ENCODE results near the gene XPR1.

XPR1 gene

DNA sequence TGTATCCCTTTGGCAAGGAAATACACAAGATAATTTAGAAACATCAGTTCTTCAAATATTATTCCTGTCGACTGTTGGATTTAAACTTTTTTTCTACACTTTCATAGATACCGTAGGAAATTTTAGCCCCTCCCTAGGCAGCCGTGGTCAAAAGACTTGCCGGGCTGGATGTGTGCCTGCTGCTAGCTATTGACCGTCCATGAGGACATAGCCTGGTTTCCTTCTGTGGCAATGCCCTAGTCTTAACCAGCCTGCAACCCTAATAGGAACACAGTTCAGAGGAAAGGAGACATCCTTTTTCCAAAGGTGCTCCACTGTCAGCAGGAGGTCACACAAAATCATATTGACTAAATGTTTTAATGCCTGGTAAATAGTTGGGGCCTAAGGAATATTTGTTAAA lies 260.4 kb downstream of the XPR1 start:
- no peak for DNase-seq (ENCODE audit: low read depth)

DNA sequence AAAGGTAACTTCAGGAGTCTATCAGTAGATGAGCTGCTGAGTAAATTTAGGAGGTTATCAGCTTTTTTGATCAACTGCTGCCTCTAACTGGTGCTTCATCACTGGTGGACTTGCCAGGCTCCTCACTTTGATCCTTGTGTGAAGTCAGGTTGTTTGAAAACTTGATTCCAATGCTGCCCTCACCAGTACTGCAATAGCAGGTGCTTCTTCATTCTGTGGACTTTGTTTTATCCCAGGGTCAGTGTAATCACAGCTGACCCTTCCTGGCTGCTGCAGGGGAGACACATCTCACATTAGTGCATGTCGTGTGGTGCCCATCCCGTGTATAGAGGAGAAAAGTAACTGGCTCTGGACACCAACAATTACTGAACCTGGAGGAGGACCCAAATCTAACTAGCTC lies 260.9 kb downstream of the XPR1 start:
- no peak for DNase-seq (ENCODE audit: low read depth)

DNA sequence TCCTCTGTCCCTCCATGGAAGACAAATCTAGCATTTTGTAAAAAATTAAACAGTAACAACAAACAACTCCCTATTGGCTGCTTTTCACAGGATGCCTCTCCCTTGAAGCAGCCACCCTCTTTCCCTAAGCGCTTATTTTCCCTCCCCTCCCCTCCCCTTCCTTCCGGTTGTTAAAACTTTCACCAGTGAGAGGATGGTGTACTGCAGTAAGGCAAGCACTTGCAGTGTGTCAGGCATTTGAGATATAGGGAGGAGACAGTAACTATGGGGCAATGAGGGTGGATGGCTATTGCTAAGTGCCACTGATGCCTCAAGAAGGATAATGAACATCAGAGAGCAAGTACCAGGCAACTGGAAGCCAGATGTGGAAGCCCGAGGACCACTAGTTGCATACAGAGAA lies 261.8 kb downstream of the XPR1 start:
- DNase-seq (ENCODE audit: low read depth) = no peak

DNA sequence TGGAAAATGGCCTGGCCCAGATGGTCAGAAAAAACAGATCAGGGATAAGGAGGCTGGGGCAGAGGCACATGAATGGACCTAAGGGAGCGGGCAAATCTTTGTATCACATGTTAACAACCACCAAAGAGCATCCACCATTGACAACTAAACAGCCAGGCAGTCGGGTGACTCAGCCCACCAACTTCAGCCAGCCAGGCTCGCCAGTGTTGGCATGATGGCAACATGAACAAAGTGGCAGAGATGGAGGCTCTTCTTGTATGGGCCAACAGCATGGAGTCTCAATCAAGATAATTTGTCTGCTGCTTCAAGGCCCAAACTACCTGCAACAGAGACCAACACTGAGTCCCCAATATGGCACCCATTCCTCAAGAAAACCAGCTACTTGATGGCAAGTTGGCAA lies 264.3 kb downstream of the XPR1 start:
- no peak for DNase-seq (ENCODE audit: low read depth)

DNA sequence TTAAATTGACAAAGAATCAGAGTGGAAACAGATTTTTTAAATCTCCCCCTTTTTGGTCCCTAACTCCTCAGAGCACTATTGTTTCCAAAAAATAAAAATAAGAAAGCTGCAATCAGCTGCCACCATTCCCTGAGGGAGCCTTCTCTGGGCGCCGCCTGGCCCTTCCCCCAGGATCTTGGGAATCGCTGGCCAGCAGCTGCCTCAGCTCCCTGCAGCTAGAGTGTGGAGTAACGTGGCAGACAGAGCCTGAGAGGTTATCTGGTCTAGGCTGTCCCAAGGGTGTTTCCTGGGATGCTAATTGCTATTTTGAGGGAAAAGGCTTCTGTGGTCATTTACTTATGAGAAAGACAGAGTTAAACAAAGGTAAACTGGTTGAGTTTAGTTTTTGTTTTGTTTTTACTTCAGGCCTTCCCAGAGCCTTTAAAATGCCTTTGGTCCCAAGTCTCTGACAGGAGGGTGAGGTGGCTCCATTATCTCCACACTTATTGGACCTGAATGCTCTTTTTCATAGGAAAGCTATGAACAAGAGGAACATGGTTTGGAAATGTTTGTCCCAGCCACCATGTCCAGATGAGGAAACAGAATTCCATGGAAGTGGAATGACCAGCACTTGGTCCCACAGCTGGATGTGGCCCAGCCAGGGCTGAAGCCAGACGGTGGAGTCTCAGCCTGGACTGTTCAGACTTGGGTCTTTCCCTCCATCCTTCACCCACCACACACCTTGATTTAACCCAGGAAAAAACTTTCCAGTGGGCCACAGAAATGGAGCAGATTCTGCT lies 266.8 kb downstream of the XPR1 start:
- DNase-seq (ENCODE audit: low read depth) = no peak

DNA sequence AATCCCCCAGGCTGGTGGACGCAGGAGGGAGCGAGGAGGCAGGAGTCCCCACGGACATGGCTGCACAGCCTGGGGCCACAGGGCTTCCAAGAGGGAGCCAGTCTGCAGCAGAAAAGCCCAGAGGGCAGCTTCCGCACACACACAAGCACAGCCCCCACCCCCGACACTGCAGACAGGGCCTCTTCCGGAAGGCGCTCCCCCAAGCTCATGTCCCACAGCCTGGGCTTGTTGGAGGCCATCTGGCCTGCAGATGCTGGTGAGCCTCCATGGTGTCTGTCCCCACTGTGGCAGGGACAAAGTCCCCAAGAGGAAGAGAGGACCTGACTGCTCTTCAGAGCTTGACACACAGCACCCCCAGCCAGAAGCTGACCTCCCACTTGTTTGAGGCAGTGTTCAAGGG lies 267.4 kb downstream of the XPR1 start:
- no peak for DNase-seq (ENCODE audit: low read depth)

DNA sequence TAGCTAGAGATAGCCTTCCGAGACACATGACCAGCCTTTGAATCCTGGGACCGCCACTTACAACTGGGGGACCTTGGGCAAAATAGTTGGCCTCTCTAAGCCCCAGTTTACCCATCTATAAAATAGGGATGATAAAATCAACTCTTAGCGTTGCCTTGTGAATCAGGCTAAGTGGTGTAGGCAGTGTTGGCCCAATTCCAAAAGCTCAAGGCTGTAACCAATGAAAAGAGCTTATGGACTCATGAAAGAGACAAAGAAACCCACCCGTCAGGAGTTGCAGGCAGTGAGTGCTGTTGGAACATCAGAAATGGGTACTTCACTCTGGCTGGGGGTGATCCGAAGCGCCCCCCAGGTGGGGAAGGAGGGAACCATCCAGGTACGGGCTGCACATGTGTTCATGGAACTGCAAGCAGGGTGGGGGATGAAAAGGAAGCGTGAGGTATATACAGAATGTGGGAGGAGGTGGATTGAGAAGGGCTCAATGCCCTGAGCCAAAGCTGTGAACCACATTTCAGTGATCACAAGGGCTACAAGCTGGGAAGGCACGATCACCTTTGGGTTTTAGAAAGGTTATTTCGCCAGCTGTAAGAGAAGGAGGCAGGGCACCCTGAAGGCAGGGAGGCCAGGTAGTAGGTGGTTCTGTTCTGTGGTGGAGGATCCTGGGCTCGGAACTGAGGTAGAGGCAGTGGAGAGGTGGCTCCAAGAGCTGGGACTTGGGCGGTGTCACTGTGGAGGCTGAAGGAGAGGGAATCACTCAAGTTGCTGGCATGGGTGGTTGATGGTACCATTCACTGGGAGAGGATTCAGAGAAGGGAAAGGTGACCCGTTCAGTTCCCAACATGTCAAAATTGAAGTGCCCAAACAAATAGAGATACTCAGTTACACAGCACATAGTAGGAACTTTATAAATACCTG lies 269.5 kb downstream of the XPR1 start:
- DNase-seq (ENCODE audit: low read depth) = no peak

DNA sequence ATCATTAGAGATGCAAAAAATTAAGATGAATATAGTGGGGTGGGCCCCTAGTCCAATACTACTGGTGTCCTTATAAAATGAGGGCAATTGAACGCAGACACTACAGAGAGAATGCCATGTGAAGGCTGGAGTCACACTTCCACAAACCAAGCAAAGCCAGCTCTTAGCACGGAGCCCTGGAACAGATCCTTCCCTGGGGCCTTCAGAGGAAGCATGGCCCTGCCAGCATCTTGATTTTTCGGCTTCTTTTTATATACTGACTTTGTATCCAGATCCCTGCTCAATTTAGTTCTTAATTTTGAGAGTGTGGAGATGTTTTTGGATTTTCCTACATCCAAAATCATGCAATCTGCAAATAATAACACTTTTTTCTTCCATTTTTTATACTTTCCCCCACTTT lies 270.7 kb downstream of the XPR1 start:
- DNase-seq (ENCODE audit: low read depth) = no peak

DNA sequence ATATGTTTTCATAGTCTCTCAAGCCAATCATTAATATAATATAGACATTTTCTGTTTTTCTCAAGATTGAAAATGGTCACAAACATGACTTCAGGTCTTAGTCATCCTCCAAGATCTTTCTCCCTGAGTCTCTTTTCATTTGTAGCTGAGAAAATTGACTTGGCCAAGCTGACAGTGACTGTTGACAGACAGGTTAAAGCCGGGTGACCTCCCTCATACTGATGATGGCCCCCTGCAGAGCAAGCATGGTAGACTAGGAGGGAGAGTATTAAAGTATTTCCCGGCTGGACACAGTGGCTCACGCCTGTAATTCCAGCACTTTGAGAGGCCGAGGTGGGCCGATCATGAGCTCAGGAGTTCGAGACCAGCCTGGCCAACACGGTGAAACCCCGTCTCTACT lies 274.1 kb downstream of the XPR1 start:
- DNase-seq (ENCODE audit: low read depth) = no peak

DNA sequence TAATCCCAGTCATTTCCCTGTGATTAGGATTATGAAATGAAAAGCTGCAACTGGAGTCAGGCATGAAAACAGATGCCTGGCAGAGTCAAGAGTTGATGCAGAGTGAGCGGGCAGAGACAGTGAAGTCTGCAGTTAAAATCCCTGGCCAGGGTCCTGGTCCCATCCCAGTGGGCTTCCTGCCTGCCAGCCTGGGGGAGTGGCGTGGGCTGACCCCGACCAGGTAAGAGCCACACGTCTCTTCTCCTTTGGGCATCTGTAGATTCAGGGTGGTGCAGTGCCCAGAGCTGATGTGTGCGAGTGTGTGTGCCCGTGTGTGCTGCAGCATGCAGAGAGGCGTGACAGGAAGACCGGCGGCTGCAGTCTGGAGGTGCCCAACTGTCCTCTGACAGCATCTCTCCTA lies 274.7 kb downstream of the XPR1 start:
- no peak for DNase-seq (ENCODE audit: low read depth)

DNA sequence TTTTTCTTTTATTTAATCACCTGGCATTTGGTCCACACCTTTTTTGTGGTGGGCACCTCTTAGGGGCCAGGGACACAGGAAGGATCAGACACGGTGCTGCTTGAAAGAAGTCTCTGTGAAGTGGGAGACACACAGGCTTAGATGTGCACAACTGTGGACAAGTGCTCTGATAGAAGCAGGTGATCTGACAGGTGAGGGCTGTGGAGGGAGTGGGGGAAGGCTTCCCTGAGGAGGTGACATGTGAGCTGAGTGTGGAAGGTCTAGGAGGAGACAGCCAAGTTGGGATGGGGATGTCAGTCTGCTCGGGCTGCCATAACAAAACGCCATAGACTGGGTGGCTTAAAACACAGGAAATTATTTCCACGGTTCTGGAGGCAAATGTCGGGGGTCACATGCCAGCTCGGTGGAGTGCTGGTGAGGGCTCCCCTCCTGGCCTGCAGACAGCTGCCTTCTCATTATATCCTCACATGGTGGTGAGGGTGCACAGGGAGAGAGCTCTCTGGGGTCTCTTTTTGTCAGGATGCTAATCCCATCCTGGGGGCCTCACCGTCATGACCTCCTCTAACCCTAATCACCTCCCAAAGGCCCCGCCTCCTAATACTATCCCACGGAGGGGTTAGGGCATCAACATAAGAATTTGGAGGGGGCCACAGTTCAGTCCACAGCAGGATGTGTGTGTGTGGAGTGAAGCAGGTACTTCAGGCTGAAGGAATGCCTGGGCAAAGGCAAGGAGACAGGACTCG lies 275.7 kb downstream of the XPR1 start:
- DNase-seq (ENCODE audit: low read depth) = no peak

DNA sequence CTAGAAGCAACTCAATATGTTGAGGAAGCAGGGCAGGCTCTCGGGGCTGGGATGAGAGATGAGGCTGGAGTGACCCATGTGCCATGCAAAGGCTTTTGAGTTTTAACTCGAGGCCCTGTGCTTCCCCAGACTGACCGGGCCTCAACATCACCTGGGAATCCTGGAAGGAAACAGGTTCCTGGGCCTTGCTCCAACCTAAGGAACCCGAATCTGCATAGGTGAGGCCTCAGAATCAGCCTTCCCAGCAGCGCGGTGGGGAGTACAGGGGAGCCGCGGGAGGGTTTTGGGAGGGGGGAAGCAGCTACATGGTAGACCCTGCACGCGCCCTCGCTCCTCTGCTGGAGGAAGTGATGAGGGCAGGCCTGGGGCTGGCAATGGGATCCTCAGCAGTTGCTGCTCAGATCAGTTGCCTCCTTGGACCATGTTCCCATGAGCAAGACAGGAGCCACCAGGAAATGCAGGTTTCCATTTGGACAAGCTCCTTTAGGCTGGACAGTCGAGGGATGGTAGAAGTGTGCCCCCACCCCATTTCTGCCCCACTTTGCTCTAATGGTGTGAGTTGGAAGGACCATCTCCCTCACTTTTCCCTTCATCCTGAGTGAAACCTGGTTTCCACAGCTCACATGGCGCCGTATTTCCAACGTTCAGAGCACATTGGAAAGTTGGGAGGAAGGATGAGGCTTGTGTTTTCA lies 276.4 kb downstream of the XPR1 start:
- DNase-seq (ENCODE audit: low read depth) = no peak

DNA sequence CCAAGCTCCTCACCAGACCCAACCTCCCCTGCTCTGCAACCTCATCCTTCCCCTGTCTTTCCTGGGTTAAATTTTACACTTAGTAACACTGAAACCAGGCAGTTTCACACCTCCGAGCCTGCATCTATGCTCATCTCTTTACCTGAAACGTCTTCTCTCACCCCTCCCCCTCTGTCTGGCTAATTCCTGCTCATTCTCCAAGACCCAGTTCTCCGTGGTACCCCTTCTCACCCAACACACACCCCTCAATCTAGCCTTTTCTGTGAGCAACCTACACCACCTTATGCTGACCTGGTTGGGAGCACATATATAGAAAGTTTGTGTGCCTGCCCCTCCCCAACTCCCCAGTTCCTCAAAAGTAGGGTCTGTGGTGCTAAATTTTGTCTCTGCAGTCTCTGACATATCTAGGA lies 277.2 kb downstream of the XPR1 start:
- DNase-seq (ENCODE audit: low read depth) = no peak

DNA sequence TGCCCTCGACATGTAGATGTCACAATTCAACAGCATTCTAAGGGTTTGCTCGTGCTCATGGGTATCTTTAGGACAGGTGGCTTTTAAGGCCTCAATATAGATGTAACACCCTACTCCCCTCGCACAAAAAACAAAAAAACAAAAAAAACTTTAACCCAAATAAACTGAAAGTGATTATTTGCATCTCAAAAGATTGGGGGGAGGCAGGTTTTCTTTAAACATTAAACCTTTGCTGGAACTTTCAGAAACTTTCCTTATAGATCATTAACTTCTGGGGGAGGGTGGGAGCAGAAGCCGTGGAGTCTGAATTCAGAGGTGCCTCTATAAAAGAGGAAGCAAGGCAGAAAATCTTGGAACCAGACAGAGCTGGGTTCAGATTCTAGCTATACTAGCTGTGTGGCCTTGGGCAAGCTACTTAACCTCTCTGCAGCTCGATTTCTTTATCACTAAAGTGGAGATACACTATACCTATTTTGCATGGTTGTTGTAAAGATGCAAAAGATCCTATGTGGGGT lies 277.7 kb downstream of the XPR1 start:
- DNase-seq (ENCODE audit: low read depth) = no peak

DNA sequence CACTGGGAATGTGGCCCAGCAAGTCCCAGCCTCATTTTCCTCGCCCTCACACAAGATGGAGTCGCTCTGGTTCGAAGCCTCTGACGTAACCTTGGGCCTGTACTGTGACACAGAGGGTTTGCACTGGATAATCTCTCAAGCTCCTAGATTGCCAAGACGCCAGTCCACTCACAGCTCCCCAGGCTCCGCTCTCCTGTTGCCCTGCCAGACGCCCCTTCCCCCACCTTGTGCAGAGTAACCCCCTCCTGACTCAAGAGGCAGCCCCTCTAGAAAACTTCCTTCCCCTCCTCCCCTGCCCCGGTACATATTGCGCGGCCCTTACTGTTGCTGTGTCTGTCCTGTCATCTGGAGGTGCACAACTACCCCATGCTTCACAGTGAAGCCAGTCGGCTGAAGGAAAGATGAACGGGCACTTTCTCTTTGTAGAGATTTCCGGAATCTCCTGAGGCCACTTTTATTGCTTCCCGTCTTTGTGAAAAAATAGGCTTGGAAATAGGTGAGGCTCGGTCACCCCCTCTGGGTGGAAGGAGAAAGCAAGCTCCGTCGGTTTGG lies 279.9 kb downstream of the XPR1 start:
- no peak for DNase-seq (ENCODE audit: low read depth)

DNA sequence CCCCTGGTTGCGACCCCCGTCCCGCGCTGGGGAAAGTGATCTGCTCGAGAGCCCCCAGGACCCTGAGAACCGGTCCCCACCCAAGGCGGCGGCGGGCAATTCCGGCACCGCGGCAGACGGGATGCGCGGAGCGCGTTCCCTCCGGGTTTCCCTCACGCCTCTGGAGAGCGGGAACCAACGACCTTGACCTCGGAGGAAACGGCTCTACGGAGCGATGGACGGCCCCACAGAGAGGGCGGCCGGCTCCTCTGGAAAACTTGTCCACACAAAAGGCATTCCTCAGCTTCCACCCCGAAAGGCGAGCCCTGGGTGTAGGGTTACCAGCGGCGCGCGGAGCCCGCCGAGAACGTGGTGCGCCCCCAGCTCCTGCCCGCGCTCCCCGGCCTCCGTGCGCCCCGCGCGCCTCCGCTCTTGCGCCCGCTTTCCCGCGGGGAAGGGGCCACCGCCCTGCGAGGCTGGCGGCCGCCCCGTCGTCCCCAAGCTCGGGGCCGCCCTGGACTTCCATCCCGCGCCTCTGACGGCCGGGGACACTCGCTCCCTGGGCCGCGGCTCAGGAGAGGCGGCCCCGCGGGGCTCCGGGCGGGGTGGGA lies 280.5 kb downstream of the XPR1 start:
- DNase-seq (ENCODE audit: low read depth) = no peak

DNA sequence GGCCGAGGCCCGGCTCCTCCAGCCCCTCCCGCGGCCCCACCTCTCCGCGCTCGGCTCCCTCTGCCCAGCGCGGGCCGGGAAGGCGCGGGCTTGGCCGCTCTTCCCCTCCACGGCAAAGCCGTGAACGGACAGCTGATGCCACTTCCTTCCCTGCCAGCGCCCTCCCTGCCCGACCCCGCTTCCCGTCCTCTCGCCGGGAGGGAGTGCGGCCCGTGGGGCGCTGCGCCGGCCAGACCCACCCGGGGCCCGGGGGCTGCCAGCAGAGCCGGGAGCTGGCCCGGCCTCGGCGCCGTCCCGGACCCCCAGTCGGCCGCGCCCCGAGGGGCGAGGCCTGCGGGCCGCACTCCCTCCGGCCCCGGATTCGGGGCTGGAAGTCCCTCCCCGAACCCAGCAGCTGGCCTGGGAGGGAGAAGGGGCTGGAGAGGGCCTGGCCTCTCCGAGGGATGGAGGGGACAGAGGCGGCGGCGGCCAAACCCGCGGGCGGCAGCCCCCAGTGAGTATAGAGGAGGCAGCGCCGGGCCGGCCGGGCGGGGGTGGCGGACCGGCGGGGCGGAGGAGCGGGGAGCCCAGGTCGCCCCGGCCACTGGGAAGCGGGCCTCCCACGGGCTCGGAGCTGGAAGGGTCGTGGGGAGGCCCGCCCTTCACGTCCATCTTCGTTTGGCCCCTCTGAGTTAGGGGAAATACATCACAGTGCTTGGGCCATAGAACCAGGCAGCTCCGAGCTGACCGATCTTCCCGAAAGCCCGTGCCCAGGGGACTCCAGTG lies 281.2 kb downstream of the XPR1 start, which contains the start of gene KIAA1614:
TSS of gene KIAA1614 (plus strand) at position 97 of the 765 bp plus-strand sequence. CDS start at position 444, 347 bp downstream.
- DNase-seq (ENCODE audit: low read depth) = no peak

DNA sequence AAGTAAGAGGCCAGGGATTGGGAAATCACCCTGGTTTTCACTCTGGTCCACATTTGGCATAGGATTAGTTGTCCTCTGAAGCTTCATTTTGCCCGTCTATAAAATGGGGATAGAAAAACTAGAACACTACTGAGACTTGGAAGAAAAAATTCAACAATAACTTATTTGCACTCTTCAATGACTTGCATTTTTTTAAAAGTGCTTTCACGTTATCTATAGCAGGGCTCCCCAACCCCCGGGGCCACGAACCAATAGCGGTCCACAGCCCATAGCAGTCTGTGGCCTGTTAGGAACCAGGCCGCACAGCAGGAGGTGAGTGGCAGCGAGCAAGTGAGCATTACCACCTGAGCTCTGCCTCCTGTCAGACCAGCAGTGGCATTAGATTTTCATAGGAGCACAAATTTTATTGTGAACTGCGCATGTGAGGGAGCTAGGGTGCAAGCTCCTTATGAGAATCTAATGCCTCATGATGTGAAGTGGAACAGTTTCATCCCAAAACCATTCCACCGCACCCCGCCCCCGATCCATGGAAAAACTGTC lies 283.7 kb downstream of the XPR1 start:
- DNase-seq (ENCODE audit: low read depth) = no peak

DNA sequence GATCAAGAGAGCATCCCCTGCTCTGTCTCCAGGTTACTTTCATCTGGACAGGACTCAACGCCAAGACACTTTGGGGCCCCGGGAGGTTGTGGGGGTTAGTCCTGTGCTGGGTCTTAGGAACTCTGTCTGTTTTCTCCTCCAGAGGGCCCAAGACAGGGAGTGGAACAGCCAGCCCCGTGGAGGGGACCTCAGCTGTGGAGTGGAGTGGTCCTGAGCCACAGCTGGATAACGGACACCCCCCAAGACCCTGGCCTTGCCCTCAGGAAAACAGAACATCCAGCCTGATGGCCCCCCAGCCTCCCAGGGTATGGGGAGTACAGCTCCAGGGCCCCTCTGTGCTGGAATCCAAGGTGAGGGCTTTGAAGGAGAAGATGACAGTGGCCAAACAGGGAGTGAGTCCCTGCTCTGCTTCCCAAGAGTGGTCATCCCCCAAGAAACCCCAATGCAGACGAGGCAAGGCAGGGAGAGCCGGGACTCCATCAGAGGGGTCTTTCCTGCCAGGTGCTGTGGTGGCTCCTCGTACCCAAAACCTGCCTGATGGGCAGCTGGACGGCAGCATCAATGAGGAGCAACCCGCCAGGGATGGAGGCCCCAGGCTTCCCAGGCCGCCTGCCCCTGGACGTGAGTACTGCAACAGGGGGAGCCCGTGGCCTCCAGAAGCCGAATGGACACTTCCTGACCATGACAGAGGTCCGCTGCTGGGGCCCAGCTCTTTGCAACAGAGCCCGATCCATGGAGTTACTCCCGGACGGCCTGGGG lies 284.4 kb downstream of the XPR1 start:
- DNase-seq (ENCODE audit: low read depth) = no peak

All from non-pigmented ciliary epithelial cell (primary cell).